ENCODE measurements around the gene MARK4.

- TF ChIP-seq POLR2A (IDR thresholded peaks at IDR 0.05) (no peak), CTCF (IDR thresholded peaks at IDR 0.05) (no peak)
Measured at GRCh38 chr19:45296355-45296754, 45.3 kb downstream of the MARK4 start.
